Ovary (tissue), 3 donors: ENCODE results near the gene ZFYVE1.

Source experiments
- POLR2A ChIP-seq: fragments of 450-650 bp; IDR thresholded peaks from one replicate; pipeline ENCODE4 v1.6.1; 2017; ENCODE audit warnings: antibody characterized with exemption, mild to moderate bottlenecking, moderate library complexity
- TF ChIP-seq, protein P1 (sequence below), 3 donors: fragments of 450-650 bp in 2 of 3; fragments of 200-600 bp in 1 of 3; IDR thresholded peaks; one replicate each; pipeline versions ENCODE4 v1.5.1 to v1.8.0; 2016 to 2022; ENCODE audit warnings: antibody characterized with exemption in 3 of 3, mild to moderate bottlenecking in 1 of 3
- donor health status: DM: no; HTN: no; CAD: no.

DNA sequence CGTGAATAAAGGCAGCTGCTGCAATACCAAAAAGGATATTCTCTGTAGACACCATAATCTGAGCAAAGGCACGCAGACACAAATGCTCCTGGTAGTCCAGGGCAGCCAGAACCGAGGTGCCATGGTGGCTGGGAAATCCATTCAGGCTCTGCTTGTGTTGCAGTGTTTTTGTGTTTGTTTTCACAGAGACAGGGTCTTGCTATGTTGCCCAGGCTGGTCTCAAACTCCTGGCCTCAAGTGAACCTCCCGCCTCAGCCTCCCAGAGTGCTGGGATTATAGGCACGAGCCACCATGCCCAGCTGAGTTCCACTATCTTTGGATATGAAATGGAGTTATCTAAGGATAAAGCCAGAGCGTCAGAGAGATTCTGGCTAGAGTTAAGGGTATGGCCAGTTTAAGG is 60.9 kb downstream of the ZFYVE1 start:
- TF ChIP-seq, protein P1, sequence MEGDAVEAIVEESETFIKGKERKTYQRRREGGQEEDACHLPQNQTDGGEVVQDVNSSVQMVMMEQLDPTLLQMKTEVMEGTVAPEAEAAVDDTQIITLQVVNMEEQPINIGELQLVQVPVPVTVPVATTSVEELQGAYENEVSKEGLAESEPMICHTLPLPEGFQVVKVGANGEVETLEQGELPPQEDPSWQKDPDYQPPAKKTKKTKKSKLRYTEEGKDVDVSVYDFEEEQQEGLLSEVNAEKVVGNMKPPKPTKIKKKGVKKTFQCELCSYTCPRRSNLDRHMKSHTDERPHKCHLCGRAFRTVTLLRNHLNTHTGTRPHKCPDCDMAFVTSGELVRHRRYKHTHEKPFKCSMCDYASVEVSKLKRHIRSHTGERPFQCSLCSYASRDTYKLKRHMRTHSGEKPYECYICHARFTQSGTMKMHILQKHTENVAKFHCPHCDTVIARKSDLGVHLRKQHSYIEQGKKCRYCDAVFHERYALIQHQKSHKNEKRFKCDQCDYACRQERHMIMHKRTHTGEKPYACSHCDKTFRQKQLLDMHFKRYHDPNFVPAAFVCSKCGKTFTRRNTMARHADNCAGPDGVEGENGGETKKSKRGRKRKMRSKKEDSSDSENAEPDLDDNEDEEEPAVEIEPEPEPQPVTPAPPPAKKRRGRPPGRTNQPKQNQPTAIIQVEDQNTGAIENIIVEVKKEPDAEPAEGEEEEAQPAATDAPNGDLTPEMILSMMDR (IDR thresholded peaks at IDR 0.05): no peak
- no peak for TF ChIP-seq POLR2A
